GM08714 (cell line): Measurements from ENCODE around the gene LILRB1.
"Not testable (repeated sequence)": the region's sequence is repeated elsewhere in the genome, so short reads cannot be mapped to it uniquely, and the experiment has no call there.

Source experiments
- H3K4me3 ChIP-seq: fragments of 200-500 bp; sonication (Bioruptor generic); 2 replicates; pipeline ENCODE4 v1.5.1; 2014; ENCODE audit warnings: mild to moderate bottlenecking, low read length, inconsistent platforms
- ZNF274 ChIP-seq: IDR thresholded peaks from 2 replicates; pipeline ENCODE4 v1.6.1; 2012; ENCODE audit warnings: mild to moderate bottlenecking, low read depth, low read length

The LILRB1 gene

DNA sequence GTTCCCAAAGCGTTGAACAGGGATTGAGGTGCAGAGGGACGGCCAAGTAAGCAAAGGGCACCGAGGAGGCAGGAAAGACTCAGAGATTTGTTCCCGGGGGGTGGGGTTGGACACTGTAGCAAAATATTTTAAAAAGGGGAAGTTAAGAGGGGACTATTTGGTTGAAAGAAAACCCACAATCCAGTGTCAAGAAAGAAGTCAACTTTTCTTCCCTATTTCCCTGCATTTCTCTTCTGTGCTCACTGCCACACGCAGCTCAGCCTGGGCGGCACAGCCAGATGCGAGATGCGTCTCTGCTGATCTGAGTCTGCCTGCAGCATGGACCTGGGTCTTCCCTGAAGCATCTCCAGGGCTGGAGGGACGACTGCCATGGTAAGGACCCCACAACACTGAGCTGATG, at the start of gene LILRB1:
TSS of gene LILRB1 (plus strand) at position 223 of the 400 bp plus-strand sequence. CDS start 590 bp downstream, outside the sequence.
- H3K4me3 ChIP-seq = not testable (repeated sequence)

DNA sequence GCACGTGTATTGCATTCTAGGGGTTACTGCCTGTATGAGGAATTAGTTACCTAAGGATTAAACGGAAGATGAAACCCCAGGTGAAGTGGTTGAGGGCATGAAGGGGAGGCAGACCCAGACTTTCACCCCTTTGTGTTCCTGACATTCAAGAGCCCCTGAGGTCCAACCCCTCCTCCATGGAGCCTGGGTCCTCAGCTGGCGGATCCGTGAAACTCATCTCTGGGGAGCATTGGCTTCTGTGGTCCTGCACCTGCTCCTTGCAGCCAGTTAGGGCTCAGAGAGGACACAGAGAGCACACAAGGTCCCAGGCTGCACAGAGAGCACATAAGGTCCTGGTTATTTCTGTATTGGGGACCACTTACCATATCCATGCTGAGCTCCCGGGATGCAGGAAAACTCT, 43.9 kb upstream of the LILRB1 start:
- H3K4me3 ChIP-seq = no peak overlapping the region
- TF ChIP-seq ZNF274 = no peak

DNA sequence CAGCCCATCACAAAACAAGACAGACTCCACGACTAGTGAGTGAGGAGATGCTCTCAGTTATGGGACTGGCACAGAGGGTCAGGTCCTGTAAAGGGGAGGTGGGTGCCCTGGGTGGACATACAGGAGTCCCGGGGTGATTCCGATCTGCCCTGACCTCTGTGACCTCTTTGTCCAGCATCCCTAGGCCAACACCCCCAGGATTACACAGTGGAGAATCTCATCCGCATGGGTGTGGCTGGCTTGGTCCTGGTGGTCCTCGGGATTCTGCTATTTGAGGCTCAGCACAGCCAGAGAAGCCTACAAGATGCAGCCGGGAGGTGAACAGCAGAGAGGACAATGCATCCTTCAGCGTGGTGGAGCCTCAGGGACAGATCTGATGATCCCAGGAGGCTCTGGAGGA, 43.3 kb upstream of the LILRB1 start:
- no peak overlapping the region for H3K4me3 ChIP-seq
- no peak for TF ChIP-seq ZNF274

DNA sequence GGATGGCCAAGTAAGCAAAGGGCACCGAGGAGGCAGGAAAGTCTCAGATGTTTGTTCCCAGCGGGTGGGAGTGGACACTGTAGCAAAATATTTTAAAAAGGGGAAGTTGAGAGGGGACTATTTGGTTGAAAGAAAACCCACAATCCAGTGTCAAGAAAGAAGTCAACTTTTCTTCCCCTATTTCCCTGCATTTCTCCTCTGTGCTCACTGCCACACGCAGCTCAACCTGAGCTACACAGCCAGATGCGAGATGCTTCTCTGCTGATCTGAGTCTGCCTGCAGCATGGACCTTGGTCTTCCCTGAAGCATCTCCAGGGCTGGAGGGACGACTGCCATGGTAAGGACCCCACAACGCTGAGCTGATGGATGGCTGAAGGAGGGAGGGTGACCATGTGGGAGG, 36.8 kb upstream of the LILRB1 start, which contains the start of gene LILRA1:
TSS of gene LILRA1 (plus strand) at position 188 of the 400 bp plus-strand sequence. CDS start 613 bp downstream, outside the sequence.
- H3K4me3 ChIP-seq = not testable (repeated sequence)

DNA sequence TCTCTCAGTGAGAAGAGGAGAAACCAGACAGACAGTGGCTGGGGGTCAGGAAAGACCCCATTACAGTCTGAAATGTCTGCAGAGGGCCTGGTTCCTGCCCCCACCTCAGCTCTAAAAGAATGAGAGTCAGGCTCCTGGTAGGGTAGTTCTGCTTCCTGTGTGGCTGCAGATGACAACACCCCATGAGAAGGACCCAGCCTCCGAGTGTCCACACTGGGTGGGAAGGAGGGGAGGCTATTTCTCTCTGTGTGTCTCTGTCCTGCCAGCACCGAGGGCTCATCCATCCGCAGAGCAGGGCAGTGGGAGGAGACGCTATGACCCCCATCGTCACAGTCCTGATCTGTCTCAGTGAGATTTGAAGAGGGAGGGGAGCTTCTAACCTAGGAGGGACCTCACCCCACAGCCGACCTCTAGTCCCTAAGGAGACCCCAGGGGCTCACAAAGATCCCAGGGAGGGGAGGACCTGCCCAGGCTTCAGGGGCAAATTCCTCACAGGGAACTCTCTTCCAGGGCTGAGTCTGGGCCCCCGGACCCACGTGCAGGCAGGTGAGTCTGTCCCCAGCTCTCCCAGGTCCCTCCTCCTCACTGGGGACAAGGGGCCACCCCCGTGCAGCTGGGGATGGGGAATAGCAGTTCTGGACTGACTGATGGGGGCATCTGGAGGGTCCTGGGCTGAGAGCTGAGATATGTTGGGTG, 36.2 kb upstream of the LILRB1 start:
- H3K4me3 ChIP-seq = not testable (repeated sequence)

DNA sequence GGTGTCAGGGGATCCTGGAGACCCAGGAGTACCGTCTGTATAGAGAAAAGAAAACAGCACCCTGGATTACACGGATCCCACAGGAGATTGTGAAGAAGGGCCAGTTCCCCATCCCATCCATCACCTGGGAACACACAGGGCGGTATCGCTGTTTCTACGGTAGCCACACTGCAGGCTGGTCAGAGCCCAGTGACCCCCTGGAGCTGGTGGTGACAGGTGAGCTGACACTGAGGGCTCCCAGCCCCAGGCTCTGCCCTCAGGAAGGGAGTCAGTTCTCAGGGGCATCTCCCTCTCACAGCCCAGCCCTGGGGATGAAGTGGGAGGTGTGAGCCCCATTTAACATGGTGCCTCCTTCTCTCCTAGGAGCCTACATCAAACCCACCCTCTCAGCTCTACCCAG, 35.5 kb upstream of the LILRB1 start:
- H3K4me3 ChIP-seq = no peak overlapping the region
- no peak for TF ChIP-seq ZNF274

DNA sequence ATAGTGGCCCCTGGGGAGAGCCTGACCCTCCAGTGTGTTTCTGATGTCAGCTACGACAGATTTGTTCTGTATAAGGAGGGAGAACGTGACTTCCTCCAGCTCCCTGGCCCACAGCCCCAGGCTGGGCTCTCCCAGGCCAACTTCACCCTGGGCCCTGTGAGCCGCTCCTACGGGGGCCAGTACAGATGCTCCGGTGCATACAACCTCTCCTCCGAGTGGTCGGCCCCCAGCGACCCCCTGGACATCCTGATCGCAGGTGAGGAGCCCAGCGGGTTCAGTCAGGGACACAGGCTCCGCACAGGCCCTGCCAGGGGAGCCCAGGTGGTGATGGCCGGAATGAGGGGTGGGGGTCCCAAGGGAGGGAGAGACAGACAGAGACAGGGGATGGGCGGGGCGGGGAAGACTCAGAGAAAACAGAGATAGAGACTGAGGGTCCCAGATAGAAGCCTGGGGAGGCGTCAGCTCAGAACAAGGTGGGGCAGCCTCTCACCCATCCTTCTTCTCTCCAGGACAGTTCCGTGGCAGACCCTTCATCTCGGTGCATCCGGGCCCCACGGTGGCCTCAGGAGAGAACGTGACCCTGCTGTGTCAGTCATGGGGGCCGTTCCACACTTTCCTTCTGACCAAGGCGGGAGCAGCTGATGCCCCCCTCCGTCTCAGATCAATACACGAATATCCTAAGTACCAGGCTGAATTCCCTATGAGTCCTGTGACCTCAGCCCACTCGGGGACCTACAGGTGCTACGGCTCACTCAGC, 34.4 kb upstream of the LILRB1 start:
- not testable (repeated sequence) for H3K4me3 ChIP-seq

DNA sequence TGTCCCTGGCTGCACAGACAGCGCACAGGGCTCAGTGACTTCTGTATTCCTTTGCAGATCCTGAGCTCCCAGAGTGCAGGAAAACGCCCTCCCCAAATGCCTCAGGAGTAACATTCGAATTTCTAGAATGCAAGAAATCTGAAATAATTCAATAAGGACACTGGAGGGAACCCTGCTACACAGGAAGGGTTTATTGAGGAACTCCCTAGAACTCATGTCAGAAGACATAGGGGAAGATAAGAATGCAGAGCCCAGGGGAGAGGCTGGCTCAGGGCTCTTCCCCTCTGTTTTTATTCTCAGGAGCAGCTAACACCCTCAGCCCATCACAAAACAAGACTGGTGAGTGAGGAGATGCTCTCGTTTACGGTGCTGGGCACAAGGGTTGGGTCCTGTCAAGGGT, 30.1 kb upstream of the LILRB1 start:
- H3K4me3 ChIP-seq = no peak overlapping the region
- no peak for TF ChIP-seq ZNF274

DNA sequence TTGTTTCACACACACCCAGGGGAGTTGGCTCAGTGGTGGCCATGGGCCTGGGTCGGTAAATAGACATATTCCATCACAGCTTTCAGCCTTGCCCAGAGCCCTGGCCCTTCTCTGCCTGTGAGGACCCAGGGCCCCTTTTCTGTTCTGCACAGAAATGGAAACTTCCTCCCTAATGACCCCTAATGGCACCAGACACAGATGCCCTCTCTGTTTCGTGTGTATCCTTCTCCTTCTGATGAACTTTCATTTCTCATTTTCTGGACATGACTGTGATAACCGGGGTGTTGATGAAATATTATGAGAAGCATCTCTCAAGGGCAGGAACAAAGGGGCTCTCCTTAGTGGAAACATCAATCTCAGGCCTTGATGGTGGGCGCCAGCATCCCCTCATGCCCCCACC, 24.1 kb upstream of the LILRB1 start:
- H3K4me3 ChIP-seq = no peak overlapping the region
- TF ChIP-seq ZNF274 = no peak

DNA sequence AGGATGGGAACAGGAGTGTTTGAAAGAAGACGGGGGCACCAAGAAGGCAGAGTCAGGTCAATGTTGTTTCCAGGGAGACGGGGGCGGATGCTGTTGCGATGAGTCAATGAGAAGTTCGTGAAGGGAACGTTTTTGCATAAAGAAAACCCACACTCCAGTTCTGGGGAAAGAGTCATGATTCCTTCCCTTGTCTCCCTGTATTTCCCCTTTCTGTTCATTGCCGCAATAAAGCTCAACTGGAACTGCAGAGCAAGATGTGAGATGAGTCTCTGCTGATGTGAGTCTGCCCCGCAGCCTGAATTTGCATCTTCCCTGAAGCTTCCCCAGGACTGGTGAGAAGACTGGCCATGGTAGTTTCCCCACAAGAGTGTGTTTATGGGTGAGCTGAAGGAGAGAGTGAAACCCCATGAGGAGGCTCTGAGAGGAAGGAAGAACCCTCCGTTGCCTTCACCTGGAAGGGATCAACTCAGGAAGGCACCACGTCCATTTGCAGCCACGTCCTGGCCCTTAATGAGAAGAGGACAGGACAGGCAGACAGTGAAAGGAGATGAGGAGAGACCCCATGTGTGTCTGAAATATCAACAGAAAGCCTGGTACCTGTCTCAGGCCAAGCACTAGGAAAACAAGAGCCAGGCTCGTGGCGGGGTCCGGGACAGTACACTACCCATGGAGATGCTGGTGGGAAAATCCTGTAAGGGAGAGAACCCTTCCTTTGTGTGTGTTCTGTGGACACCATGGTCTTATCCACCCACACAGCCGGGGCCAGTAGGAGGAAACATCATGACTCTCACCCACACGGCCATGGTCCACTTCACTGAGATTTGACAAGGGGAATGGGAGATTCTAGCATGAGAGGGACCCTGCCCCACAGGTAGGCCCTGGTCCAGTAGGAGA, 23.1 kb upstream of the LILRB1 start:
- no peak for TF ChIP-seq ZNF274
- no peak overlapping the region for H3K4me3 ChIP-seq

DNA sequence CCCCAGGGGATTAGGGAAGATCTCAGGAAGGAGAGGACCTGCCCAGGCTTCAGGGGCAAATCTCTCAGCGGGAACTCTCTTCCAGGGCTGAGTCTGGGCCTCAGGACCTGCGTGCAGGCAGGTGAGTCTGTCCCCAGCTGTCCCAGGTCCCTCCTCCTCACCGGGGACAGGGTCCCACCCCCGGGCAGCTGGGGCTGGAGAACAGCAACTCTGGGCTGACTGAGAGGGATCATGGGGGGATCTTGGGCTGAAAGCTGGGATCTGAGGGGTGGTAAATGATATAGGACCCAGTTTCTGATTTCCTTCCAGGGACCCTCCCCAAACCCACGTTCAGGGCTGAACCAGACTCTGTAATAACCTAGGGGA, 22.5 kb upstream of the LILRB1 start:
- no peak for TF ChIP-seq ZNF274
- no peak overlapping the region for H3K4me3 ChIP-seq

DNA sequence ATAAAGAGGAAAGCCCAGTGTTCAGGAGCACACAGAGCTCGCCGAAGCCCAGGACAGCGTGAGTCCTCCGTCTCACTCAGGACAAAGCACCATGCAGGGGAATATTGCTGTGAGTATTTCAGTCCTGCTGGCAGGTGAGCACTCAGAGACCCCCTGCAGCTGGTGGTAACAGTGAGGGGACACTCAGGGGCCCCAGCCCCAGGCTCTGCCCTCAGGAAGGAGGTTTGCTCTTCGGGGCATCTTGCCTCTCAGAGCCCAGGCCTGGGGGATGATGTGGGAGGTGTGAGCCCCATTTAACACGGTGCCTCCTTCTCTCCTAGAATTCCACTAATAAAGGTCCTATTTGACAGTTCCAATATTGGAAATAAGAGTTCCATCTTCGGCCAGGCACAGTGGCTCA, 22.1 kb upstream of the LILRB1 start:
- H3K4me3 ChIP-seq = no peak overlapping the region
- TF ChIP-seq ZNF274 = no peak

DNA sequence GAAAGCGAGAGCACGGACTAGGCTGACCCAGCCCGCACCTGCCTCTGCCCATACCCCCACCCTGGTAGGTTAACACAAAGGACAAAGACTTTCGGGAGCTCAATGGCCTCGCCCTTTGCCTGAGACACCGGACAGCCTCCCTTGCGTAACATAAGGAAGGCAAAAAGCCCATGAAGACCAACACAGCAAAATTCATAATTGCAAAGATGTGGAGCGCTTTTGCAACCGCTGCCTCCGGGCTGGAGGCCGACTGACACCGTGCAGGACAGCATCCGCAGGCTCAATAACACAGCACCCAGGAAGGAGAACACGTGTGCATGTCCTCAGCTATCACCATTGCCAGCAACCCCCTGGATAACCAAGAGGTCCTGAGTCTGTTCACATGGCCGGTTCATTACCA, 21.5 kb upstream of the LILRB1 start:
- H3K4me3 ChIP-seq = no peak overlapping the region
- no peak for TF ChIP-seq ZNF274

DNA sequence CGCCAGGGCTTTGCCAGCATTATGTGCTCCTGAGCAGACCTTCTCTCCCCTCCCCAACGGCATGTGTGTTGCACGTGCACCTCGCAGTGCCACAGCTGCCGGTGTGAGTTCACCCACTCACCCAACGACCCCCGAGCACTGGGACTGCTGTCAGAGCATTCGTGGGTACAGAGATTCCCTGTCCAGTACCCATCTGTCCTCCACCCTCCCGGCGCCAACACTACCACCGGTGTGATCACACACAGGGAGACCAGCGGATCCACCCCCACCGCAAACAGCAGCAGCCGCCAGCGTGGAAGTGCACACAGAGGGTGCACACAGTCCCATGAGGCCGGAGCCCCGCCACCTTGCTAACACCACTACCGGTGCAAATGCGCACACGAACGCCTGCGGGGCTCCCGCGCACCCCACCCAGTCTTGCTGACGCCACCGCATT, 20.9 kb upstream of the LILRB1 start:
- no peak overlapping the region for H3K4me3 ChIP-seq
- no peak for TF ChIP-seq ZNF274

DNA sequence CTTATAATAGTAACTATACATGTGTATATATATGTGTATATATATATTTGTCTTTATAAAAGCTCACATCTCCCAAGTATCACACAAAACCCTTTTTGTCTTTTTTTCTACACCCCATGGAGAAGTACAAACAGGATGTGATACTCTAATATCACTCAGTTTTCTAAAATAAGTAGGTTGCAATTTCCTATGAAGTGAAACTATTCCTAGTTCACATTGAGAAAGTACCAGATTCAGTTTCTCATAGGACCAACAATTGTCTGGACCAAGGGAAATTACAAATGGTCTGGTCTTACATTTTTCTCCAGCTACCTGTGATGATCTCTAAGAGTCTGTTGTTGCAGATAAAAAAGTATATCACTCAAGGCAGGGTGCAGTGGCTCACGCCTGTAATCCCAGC, 17.9 kb upstream of the LILRB1 start:
- H3K4me3 ChIP-seq = no peak overlapping the region
- TF ChIP-seq ZNF274 = no peak
